ENCODE results near the gene FKBP5.

FKBP5 gene

GRCh38 chr6:35582315-35582714, 106.4 kb downstream of the FKBP5 start:
- TF ChIP-seq CEBPB (IDR thresholded peaks at IDR 0.05) (no peak), EP300 (IDR thresholded peaks at IDR 0.05; ENCODE audit: borderline replicate concordance) (no peak), CREB1 (IDR thresholded peaks at IDR 0.05; ENCODE audit: low read depth) (no peak), TEAD4 (IDR thresholded peaks at IDR 0.05) (no peak), RAD21 (IDR thresholded peaks at IDR 0.05; ENCODE audit: low read depth) (no peak), TCF12 (IDR thresholded peaks at IDR 0.05; ENCODE audit: low read depth) (no peak), YY1 (IDR thresholded peaks at IDR 0.05; ENCODE audit: low read depth) (no peak), NFIC (IDR thresholded peaks at IDR 0.05) (no peak)
- TF ChIP-seq, protein P1, sequence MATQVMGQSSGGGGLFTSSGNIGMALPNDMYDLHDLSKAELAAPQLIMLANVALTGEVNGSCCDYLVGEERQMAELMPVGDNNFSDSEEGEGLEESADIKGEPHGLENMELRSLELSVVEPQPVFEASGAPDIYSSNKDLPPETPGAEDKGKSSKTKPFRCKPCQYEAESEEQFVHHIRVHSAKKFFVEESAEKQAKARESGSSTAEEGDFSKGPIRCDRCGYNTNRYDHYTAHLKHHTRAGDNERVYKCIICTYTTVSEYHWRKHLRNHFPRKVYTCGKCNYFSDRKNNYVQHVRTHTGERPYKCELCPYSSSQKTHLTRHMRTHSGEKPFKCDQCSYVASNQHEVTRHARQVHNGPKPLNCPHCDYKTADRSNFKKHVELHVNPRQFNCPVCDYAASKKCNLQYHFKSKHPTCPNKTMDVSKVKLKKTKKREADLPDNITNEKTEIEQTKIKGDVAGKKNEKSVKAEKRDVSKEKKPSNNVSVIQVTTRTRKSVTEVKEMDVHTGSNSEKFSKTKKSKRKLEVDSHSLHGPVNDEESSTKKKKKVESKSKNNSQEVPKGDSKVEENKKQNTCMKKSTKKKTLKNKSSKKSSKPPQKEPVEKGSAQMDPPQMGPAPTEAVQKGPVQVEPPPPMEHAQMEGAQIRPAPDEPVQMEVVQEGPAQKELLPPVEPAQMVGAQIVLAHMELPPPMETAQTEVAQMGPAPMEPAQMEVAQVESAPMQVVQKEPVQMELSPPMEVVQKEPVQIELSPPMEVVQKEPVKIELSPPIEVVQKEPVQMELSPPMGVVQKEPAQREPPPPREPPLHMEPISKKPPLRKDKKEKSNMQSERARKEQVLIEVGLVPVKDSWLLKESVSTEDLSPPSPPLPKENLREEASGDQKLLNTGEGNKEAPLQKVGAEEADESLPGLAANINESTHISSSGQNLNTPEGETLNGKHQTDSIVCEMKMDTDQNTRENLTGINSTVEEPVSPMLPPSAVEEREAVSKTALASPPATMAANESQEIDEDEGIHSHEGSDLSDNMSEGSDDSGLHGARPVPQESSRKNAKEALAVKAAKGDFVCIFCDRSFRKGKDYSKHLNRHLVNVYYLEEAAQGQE (IDR thresholded peaks at IDR 0.05; ENCODE audit: low read depth): no peak
- TF ChIP-seq, protein P2, sequence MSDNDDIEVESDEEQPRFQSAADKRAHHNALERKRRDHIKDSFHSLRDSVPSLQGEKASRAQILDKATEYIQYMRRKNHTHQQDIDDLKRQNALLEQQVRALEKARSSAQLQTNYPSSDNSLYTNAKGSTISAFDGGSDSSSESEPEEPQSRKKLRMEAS (IDR thresholded peaks at IDR 0.05): no peak
- TF ChIP-seq, protein P3, sequence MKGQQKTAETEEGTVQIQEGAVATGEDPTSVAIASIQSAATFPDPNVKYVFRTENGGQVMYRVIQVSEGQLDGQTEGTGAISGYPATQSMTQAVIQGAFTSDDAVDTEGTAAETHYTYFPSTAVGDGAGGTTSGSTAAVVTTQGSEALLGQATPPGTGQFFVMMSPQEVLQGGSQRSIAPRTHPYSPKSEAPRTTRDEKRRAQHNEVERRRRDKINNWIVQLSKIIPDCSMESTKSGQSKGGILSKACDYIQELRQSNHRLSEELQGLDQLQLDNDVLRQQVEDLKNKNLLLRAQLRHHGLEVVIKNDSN (IDR thresholded peaks at IDR 0.05): no peak

- TF ChIP-seq TCF12 (IDR thresholded peaks at IDR 0.05; ENCODE audit: low read depth): no peak
- TF ChIP-seq EP300 (IDR thresholded peaks at IDR 0.05; ENCODE audit: borderline replicate concordance): no peak
- TF ChIP-seq TEAD4 (IDR thresholded peaks at IDR 0.05): no peak
- no peak for TF ChIP-seq TAF1 (IDR thresholded peaks at IDR 0.05; ENCODE audit: low read depth)
- TF ChIP-seq, protein P1 (IDR thresholded peaks at IDR 0.05; ENCODE audit: low read depth): no peak
- no peak for TF ChIP-seq NFIC (IDR thresholded peaks at IDR 0.05)
- no peak for TF ChIP-seq RAD21 (IDR thresholded peaks at IDR 0.05; ENCODE audit: low read depth)
- no peak for TF ChIP-seq YY1 (IDR thresholded peaks at IDR 0.05; ENCODE audit: low read depth)
- TF ChIP-seq CEBPB (IDR thresholded peaks at IDR 0.05): no peak
- TF ChIP-seq FOXM1 (IDR thresholded peaks at IDR 0.05; ENCODE audit: borderline replicate concordance, low read depth): no peak
- TF ChIP-seq EGR1 (IDR thresholded peaks at IDR 0.05): no peak
Measured at GRCh38 chr6:35581633-35582032, 107.1 kb downstream of the FKBP5 start.

DNA sequence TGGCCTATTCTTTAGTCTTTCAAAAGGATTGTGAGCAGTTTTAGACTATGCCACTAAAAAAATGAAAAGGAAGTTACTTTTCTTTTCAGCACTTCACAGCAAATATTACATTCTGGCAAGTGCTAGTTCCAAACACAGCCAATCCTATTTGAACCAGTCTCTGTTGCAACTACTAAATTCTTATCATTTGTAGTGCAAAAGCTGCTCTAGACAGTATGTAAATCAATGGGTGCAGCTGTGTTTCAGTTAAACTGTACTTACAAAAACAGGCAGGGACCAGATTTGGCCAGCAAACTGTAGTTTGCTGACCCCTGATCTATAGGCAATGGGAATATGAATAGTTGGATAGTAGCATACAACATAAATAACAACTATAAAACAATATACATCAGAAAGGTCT, 107.9 kb downstream of the FKBP5 start:
- TF ChIP-seq EGR1 (IDR thresholded peaks at IDR 0.05) (no peak), RAD21 (IDR thresholded peaks at IDR 0.05; ENCODE audit: low read depth) (no peak), TEAD4 (IDR thresholded peaks at IDR 0.05) (no peak), CREB1 (IDR thresholded peaks at IDR 0.05; ENCODE audit: low read depth) (no peak), YY1 (IDR thresholded peaks at IDR 0.05; ENCODE audit: low read depth) (no peak), EP300 (IDR thresholded peaks at IDR 0.05; ENCODE audit: borderline replicate concordance) (no peak), NFIC (IDR thresholded peaks at IDR 0.05) (no peak), FOXM1 (IDR thresholded peaks at IDR 0.05; ENCODE audit: borderline replicate concordance, low read depth) (no peak), ZBTB7A (IDR thresholded peaks at IDR 0.05; ENCODE audit: low read depth) (no peak), TCF12 (IDR thresholded peaks at IDR 0.05; ENCODE audit: low read depth) (no peak), TAF1 (IDR thresholded peaks at IDR 0.05; ENCODE audit: low read depth) (no peak)
- TF ChIP-seq, protein P2 (IDR thresholded peaks at IDR 0.05): no peak

DNA sequence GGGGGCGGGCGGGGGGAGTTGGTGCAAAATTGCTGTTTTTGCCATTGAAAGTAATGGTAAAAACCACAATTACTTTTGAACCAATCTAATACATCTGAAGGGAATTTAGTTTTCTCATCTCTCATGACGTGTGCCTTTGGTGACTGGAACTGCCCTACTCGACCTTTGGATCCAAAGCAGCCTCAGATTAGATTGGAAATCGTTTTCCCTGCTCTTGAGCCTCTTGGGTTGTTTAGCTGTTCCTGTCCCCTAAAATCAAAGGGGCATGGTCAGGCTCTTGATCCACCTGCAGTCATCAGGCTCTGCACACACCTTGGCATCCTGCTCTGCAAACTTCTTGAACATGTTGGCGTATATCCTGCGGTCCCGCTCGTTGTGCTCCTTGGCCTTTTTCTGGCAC, 112.0 kb downstream of the FKBP5 start:
- TF ChIP-seq ZBTB7A (IDR thresholded peaks at IDR 0.05; ENCODE audit: low read depth): no peak
- TF ChIP-seq, protein P3 (IDR thresholded peaks at IDR 0.05): no peak
- TF ChIP-seq CREB1 (IDR thresholded peaks at IDR 0.05; ENCODE audit: low read depth): no peak
- no peak for TF ChIP-seq YY1 (IDR thresholded peaks at IDR 0.05; ENCODE audit: low read depth)
- no peak for TF ChIP-seq FOXM1 (IDR thresholded peaks at IDR 0.05; ENCODE audit: borderline replicate concordance, low read depth)
- TF ChIP-seq RAD21 (IDR thresholded peaks at IDR 0.05; ENCODE audit: low read depth): no peak
- no peak for TF ChIP-seq TEAD4 (IDR thresholded peaks at IDR 0.05)
- TF ChIP-seq EGR1 (IDR thresholded peaks at IDR 0.05): no peak
- TF ChIP-seq NFIC (IDR thresholded peaks at IDR 0.05): no peak
- no peak for TF ChIP-seq TCF12 (IDR thresholded peaks at IDR 0.05; ENCODE audit: low read depth)
- no peak for TF ChIP-seq TAF1 (IDR thresholded peaks at IDR 0.05; ENCODE audit: low read depth)
- TF ChIP-seq EP300 (IDR thresholded peaks at IDR 0.05; ENCODE audit: borderline replicate concordance): no peak
- TF ChIP-seq, protein P2 (IDR thresholded peaks at IDR 0.05): no peak

DNA sequence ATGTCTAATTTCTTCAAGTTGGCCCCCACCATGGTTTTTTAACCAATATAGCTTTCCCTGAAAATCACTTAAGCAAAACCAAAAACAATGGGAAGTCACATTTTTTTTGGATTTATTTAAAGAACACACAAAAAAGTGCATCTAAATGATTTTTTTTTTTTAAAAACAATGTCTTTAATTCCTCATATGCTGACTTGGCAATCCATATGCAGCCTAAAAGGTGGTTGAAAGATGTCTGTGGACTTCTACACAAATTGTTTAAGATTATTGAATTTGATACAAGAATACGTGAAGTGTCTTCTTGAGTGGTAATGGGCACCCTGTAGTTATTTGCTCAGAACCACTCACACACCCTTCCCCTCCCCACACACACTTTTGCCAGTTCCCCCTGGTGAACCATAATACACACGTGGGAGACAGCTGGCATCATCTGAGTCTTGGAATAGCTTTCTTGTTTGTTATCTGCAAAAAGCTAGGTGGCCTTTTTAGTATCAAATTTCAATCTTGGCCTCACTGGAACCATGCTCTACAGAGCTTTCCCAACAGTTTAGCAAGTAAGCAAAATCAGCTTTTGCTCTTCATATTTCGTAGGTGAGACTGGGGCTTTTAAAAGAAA, 115.1 kb downstream of the FKBP5 start:
- TF ChIP-seq TAF1 (IDR thresholded peaks at IDR 0.05; ENCODE audit: low read depth): no peak
- TF ChIP-seq, protein P2 (IDR thresholded peaks at IDR 0.05): no peak
- TF ChIP-seq EGR1 (IDR thresholded peaks at IDR 0.05): no peak
- TF ChIP-seq FOXM1 (IDR thresholded peaks at IDR 0.05; ENCODE audit: borderline replicate concordance, low read depth): no peak
- no peak for TF ChIP-seq TEAD4 (IDR thresholded peaks at IDR 0.05)
- TF ChIP-seq, protein P1 (IDR thresholded peaks at IDR 0.05; ENCODE audit: low read depth): no peak
- TF ChIP-seq, protein P3 (IDR thresholded peaks at IDR 0.05): no peak
- no peak for TF ChIP-seq NFIC (IDR thresholded peaks at IDR 0.05)
- no peak for TF ChIP-seq ZBTB7A (IDR thresholded peaks at IDR 0.05; ENCODE audit: low read depth)
- TF ChIP-seq CREB1 (IDR thresholded peaks at IDR 0.05; ENCODE audit: low read depth): no peak
- no peak for TF ChIP-seq YY1 (IDR thresholded peaks at IDR 0.05; ENCODE audit: low read depth)
- TF ChIP-seq RAD21 (IDR thresholded peaks at IDR 0.05; ENCODE audit: low read depth): no peak
- no peak for TF ChIP-seq EP300 (IDR thresholded peaks at IDR 0.05; ENCODE audit: borderline replicate concordance)
- TF ChIP-seq TCF12 (IDR thresholded peaks at IDR 0.05; ENCODE audit: low read depth): no peak
- TF ChIP-seq CEBPB (IDR thresholded peaks at IDR 0.05): no peak

Data from Ishikawa (cell line).